G401 (cell line): ENCODE data around the gene B3GNT2. TPM values are rescaled to one million over a fixed set of nuclear protein-coding genes. Genes with fewer than 3 reads are reported as not detected.
"Not testable (repeated sequence)": the region's sequence is repeated elsewhere in the genome, so short reads cannot be mapped to it uniquely, and the experiment has no call there.

ENCODE experiments used
- DNase-seq: peaks from one replicate; pipeline ENCODE4 v3.0.0-alpha.2; 2015; ENCODE audit warnings: low spot score
- in situ Hi-C: cut with HindIII; loops from 2 replicates; pipeline ENCODE4 v1.10.0; 2016; ENCODE audit warnings: low sequenced_read_pairs, mixed read lengths
- total RNA-seq: library from RNA; depleted of rRNA; stranded (reverse); fragments of >200 nt; shearing (Covaris generic); gene quantifications from 2 replicates; pipeline ENCODE4 v1.2.3, GENCODE V29; 2014

The B3GNT2 gene
- total RNA-seq, 1 experiment from 2014 or later, result 29.0 TPM

- in situ Hi-C loops, result no loop called here
- DNase-seq, result no peak
Measured at GRCh38 chr2:62184512-62185230, 11.2 kb upstream of the B3GNT2 start.

GRCh38 chr2:62185475-62186155 is 10.3 kb upstream of the B3GNT2 start:
- in situ Hi-C loops, result no loop called here
- DNase-seq, result no peak

DNA sequence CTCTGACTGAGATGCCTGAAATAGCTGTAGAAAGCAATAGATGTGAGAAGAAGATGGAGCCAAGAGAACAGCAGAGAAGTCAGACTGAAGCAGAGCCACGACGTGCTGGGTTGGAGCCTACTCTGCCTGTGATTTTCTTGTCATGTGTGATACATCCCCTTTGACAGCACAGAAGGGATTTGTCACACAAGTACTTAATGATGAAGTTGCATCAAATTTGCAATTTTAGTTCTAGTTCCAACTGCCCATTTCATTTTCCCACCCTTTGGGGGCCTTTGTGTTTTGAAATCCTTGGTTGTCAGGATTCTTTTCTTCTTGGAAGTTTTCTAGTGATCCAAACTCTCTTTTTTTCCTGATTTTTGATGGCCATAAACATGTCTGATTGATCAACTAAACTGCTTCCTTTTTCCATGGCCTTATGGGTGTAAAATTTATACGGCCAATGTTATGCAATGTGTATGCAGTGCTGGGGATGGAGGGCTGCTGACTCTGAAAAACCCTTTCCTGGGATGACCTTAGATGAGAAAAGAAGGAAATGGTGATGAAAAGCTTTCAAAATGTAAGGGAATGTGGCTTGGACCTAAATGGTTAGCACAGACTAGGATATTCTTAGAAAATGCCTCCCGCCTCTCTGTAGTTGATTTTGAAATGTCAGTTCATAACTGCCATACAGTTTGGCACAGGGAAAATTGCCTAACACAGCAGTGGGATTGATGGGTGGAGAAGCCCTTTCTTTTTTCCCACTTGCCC is 9.6 kb upstream of the B3GNT2 start:
- DNase-seq, result no peak
- in situ Hi-C loops, result no loop called here

DNA sequence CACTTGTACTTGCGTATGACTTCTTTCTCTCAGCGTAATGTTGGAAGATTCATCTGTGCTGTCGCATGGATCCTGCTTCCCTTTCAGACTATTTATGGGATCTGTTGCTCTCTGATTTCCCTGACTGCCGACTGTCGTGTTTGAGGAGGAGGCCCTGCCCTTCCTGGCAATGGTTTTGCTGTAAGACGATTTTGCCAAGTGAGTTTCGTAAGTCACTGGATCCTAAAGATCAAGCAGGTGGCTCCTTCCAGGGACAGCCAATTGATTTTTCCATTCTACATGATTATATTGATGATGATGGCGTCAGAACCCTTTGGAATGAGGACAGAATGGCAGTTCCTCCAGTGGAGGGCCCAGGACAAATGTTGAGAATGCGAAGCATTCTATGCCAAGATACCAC is 8.7 kb upstream of the B3GNT2 start:
- in situ Hi-C loops, result no loop called here
- DNase-seq, result no peak

DNA sequence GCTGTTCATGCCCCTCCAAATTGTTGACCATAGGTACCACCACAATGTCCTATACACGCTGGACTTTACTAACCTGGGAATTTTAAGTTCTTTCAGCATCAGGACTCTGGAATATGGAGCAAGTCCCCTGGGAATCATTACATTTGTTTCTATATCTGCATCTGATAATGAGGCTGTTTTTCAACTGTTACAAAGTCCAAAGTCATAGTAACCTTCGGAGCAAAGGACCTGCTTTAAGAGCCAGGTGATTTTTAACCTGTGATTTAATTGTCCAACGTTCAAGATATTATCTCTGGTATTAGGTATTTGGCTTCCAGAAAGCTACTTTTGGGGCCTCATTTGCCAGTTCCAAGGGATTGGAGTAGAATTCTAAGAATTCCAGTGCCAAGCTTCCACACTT is 7.5 kb upstream of the B3GNT2 start:
- DNase-seq, result no peak
- in situ Hi-C loops, result no loop called here

GRCh38 chr2:62189196-62189595 is 6.7 kb upstream of the B3GNT2 start:
- DNase-seq, result no peak
- in situ Hi-C loops, result no loop called here

DNA sequence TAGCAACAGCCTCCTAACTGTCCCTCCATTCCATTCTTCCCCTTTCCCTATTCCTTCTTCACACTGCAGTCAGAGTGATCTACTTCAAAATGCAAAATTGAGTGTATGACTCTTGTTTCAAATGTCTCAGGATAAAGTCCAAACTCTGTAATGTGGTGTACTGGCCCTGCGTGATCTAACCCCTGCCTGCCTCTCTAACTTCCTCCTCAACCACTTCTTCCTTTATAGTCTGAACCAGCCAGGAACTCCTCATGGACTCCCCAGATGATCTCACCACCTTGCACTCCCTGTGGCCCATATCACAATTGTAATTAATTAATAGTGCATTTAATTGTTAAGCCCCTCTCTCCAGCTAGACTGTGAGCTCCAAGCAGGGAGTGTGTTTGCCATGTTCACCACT is 3.1 kb upstream of the B3GNT2 start:
- no peak for DNase-seq
- in situ Hi-C loops, result no loop called here

- DNase-seq, result no peak
- in situ Hi-C loops, result no loop called here
Measured at GRCh38 chr2:62194558-62195420, 1.1 kb upstream of the B3GNT2 start.

GRCh38 chr2:62196278-62196901 is 475 bp downstream of the B3GNT2 start:
- in situ Hi-C loops, result no loop called here
- no peak for DNase-seq

DNA sequence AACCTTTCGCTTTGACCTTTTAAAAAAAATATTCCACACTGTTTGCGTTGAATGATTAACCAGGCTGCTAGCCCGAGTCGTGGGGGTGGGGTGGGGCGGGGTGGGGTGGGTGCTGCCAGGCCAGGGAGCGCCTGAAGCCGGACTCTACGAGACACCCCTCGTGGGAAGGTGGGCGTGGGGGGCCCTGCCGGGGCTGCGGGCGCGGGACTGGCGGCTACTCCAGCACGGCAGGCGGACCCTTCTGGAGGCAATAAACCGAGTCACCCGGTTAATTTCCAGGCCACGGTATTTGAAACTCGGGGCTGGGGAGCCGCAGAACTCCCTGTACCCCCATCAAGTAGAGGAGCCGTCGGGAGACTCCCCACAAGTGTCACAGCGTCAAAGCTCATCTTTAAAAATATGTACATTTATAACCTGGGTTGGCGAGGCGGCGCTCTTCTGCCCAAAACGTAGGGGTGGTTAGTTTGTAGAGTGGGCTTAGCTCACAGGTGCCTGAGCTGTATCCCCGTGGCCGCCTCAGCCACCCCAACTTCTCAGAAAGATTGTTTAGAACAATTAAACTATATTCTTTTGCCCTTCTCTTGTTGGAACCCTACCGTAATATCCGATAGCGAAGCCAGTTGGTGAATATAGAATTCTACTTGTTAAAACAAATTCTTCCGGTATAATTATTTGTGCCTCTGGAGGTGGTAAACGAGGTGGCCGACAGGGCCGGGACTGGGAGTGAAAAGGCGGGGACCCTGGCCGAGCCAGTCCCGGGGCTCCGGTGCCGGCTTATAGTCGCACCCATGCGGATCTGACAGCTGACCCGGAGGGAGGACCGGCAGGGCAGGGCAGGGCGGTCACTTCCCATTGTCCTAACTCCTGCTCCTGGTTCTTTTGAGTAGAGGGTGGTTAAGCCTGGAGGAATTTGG is 1.4 kb downstream of the B3GNT2 start:
- in situ Hi-C loops, result no loop called here
- DNase-seq, result no peak

- in situ Hi-C loops, result no loop called here
- no peak for DNase-seq
Measured at GRCh38 chr2:62197925-62198633, 2.2 kb downstream of the B3GNT2 start.

DNA sequence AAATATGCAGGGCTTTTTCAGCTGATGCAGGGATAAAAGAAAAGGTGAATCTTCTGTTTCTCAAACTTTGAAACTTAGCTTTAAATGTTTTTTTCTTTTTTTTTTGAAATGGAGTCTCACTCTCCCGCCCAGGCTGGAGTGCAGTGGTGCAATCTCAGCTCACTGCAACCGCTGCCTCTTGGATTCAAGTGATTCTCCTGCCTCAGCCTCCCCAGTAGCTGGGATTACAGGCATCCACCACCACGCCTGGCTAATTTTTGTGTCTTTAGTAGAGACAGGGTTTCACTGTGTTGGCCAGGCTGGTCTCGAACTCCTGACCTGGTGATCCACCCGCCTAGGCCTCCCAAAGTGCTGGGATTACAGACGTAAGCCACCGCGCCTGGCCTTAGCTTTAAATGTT is 2.9 kb downstream of the B3GNT2 start:
- in situ Hi-C loops, result not testable (repeated sequence)

GRCh38 chr2:62199392-62200125 is 3.6 kb downstream of the B3GNT2 start:
- in situ Hi-C loops, result no loop called here
- no peak for DNase-seq

More for the DNA sequence above, 2.9 kb downstream of the B3GNT2 start:
- not testable (repeated sequence) for DNase-seq

DNA sequence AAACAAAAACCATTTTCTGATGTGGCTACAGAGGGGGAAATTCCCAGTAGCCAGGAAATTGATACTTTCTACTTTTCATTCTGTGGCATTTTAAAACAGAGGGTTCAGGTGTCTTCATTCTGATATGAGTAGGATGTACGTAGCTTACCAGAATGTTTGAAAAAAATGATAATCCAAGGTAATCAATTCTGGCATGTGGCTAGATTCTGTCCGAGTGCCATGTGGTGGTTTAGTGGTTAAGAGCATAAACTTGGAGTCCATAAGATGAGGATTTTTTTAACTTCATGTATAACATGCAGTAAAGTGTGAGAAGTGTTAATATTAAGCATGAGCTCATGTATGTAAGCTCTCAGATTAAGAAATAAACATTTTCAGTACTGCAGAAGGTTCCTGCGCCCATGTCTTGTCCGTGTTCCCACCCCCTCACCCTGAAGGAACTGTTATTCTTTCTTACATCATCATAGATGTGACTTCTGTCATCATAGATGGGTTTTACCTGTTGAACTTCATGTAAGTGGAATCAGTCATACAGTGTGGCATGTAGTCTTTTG is 4.5 kb downstream of the B3GNT2 start:
- DNase-seq, result no peak
- in situ Hi-C loops, result no loop called here

DNA sequence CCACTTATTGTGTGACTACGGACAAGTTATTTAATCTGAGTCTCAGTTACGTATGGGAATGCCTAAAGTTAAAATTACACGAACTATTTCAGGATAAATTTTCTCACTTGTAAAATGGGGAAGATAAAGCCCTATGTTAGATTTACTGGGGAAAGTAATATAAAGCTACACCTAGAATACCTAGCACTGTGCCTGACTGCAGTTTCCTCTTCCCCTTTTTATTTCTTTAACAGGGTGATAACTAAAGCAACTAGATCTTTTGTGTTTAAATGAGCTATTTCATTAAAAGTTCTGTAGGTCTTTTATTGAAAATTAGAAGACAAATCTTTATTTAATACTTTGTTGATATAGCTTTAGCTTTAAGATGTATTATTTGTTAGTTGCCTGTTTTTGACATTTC is 5.0 kb downstream of the B3GNT2 start:
- DNase-seq, result no peak

DNA sequence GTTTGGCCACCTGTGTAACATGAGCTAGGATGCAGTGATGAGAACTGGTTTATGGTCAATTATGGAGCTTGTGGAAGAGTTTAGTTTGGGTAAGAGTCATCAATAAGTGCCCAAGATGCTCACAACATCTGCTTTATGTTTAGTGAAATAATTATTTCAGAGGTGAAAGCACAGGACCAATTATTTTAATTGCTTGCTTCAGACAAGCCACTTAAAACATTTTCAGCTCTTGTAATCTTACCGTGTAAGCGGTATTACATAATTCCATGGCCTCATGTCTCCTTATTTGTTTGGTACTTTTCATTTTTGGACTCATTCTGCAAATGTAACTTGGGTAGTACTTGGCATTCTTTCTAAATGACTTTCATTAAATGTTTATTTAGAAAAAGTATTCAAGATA is 5.4 kb downstream of the B3GNT2 start:
- no peak for DNase-seq

More for the DNA sequence above, 5.0 kb downstream of the B3GNT2 start:
- in situ Hi-C loops, result no loop called here

More for the DNA sequence above, 5.4 kb downstream of the B3GNT2 start:
- in situ Hi-C loops, result no loop called here
